HG03139 (cell line): ENCODE data around the gene HELQ.
"Not testable (repeated sequence)": the region's sequence is repeated elsewhere in the genome, so short reads cannot be mapped to it uniquely, and the experiment has no call there.

ENCODE experiments used
- ATAC-seq: cut with Tn5 transposase; IDR thresholded peaks from one replicate; pipeline ENCODE4 v1.9.1; 2021; ENCODE audit not compliant: unreplicated experiment

The HELQ gene

GRCh38 chr4:83455281-83456183, at the start of gene HELQ, which contains the start of gene MRPS18C:
TSS of gene HELQ (minus strand) at chr4:83455823. CDS start at chr4:83455693, 130 bp downstream.
TSS of gene MRPS18C (plus strand) at chr4:83456058. CDS start at chr4:83456078, 20 bp downstream.
- ATAC-seq, result peak; percentile 96

DNA sequence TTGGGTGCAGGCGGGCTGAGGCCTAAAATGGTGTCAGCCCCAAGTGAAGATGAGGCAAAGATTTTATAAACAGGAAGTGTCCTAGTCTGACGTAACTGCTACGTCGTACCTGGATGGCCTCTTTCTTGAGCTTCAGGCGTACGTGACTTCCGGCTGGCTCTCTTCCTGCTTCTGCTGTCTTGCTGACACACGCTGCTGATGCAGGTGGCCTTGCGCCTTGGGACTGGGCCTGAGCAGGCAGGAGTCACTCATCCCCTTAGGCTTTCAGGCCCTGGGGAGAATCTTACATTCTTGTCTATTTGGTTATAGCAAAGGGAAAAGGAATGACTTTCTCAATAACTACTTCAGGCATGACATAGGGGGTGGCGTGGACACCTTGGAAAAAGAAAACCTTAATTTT, 49.4 kb upstream of the HELQ start:
- ATAC-seq, result no peak

DNA sequence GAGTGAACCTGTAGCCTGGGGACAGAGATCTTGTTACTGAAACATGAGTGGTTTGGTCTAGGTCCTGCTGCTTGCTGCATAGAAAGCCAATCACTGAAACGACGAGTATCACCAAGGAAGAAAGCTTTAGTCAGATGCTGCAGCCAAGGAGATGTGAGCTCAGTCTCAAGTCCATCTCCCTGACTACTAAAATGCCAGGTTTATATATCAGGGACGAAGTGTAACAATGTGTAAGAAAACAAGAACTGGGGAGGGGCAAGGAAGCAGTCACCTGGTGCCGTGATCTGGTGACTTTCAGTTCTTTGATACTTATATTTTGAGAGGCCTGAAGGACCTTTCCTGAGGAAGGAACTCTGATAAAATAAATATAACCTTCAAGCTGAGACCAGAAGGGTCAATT, 48.9 kb upstream of the HELQ start:
- no peak for ATAC-seq

- ATAC-seq, result no peak
Observed at GRCh38 chr4:83503974-83504373, 48.4 kb upstream of the HELQ start.

DNA sequence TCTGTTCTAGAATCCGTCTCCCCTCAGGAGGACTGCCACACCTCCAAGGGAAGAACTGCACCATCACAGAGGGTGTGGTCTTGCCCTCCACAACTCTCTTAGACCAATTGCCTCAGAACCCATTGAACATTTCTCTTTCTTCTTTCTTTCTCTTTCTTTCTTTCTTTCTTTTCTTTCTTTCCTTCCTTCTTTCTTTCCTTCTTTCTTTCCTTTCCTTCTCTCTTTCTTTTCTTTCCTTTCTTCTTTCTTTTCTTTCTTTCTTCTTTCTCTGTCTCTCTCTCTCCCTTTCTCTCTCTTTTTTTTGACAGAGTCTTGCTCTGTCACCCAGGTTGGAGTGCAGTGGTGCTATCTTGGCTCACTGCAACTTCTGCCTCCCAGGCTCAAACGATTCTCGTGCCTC, 46.0 kb upstream of the HELQ start:
- not testable (repeated sequence) for ATAC-seq

- no peak for ATAC-seq
Observed at GRCh38 chr4:83498187-83498586, 42.6 kb upstream of the HELQ start.

DNA sequence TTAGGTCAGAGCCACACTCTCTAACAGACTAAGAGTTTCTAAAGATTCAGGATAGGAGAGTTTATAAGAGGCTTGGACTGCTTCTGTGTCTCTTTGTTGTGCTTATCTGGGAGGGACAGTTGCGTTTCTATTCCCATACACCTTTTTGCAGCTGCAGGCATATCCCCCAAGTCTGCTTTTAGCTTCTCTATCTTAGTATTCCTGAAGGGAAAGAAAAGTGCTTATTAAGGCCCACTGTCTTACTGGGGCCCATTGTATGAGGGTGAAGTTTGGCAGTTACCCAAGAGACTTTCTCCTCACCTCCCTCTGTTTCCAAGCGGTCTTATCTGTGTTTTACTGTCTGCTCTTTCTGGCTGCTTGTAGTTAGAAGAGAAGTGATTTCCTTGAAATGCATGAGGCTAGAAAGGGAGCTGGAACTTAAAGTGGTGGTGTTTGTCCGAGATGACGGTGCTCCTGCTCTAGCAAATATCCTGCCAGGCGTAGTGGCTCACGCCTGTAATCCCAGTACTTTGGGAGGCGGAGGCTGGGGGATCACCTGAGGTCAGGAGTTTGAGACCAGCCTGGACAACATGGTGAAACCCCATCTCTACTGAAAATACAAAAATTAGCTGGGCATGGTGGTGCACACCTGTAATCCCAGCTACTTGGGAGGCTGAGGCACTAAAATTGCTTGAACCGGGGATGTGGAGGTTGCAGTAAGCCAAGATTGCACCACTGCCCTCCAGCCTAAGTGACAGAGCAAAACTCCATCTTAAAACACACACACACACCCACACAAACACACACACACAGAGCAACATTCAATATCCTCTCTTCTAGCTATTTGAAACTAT, 40.7 kb upstream of the HELQ start:
- ATAC-seq, result not testable (repeated sequence)

- ATAC-seq, result no peak
Observed at GRCh38 chr4:83490876-83491450, 35.3 kb upstream of the HELQ start.

GRCh38 chr4:83489711-83490326, 34.2 kb upstream of the HELQ start:
- no peak for ATAC-seq

GRCh38 chr4:83486457-83487129, 31.0 kb upstream of the HELQ start:
- no peak for ATAC-seq

DNA sequence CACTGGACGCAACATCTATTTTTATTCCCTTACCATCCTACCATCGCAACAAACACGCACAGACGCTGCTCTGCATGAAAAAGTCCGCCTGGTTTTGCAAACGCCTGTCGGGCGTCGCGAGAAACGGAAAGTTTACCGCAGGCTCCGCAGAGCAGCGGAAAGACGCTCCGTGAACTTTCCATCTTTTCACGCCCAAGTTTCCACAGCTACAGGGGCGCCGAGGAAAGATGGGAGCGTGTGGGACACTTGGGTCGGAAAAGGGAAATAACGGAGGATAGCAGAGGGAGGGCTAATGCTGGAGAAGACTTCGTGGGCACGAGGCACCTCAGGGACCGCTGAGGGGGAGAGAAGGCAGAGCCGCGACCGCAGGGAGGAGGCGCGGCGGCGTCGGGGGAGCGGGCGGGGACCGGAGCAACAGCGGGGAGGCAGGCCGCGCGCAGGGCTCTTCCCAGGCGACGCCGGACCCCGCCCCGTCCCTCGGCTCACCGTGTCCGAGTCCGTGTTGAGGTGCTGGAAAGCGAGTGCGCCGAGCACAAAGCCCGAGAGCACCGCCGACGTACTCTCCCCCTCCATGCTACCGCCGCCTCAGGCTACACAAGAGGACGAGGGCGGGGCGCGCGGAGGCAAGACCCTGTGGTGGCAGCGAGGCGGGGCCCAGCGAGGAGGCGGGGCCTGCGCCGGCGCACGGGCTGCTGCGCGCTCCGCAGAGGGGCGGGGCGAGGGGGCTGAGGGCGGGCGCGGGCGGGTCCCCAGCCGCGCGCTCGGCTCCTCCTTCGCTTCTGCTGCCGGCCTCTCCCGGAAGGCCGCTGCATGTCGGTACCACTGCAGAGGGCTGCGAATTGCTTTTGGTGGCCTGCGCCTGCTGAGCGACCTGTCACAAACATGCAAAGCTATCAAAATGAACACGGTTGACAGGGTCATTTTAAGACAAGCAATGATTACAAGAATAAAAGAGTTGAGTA, 29.2 kb upstream of the HELQ start, which contains the start of gene ABRAXAS1:
Gene ABRAXAS1, minus strand, starts transcription at position 601 of the 962 bp plus-strand sequence. Its CDS starts 28 bp downstream, at position 573.
- peak; percentile 92 for ATAC-seq

GRCh38 chr4:83473966-83474365, 18.3 kb upstream of the HELQ start:
- ATAC-seq, result no peak

DNA sequence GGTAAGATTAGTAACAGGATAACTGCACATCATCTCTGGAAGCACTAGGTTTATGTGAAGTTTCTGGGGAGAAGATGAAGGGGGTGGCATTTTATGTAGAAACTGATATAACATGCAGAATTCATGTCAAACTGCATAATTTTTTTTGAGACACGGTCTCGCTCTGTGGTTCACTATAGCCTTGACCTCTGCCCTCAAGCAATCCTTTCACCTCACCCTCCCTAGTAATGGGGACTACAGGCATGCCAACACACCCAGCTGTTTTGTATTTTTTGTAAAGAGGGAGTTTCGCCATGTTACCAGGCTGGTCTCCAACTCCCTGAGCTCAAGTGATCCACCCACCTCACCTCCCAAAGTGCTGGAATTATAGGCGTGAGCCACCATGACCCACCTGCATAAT, 17.8 kb upstream of the HELQ start:
- no peak for ATAC-seq

GRCh38 chr4:83456184-83456501, 520 bp upstream of the HELQ start:
- ATAC-seq, result no peak

- ATAC-seq, result no peak
Observed at GRCh38 chr4:83454686-83455085, 937 bp downstream of the HELQ start.

DNA sequence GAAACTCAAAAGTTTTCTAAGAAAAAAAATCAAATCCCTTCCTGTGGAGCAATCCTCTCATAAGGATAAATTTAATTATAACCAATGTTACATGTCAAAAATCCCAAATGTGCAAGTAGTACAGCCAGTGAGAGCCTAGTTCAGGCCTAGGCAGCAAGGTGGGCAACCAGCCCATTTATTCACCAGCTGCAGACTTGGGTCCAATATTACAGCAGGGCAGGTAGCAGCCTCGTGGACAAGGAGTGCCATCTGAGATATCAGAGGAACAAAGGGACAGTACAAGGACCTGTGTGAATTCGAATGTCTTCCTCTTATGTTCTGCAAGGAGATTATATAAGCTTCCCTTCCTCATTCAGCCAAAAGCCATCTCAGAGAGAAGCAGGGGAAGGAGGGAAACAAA, 6.6 kb downstream of the HELQ start:
- no peak for ATAC-seq

DNA sequence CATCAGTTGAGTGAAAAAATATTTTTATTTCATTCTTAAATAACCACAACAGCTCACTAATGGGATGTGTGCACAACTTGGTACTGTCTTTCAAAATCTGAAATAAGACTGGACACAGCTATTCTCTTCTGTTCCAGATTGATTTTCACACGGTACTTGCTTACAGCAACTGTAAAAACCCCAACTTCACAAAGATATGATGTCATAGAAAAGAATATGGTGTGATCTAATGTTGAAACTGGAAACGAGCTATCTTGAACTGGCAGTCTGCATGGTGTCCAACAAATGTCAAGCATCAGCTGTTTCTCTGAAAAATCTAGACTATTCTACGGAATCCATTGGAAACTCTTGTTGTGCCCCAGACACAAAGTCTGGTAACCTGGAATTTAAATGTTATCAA, 14.7 kb downstream of the HELQ start:
- ATAC-seq, result no peak

GRCh38 chr4:83440148-83440814, 15.3 kb downstream of the HELQ start:
- no peak for ATAC-seq

GRCh38 chr4:83438719-83439118, 16.9 kb downstream of the HELQ start:
- ATAC-seq, result no peak
